Panc1 (cell line): ENCODE data around the gene ACTR8. TPM values are rescaled to one million over a fixed set of nuclear protein-coding genes. Genes with fewer than 3 reads are reported as not detected.
A peak's percentile ranks its signal among the peaks of the same experiment; 100 is the strongest.

Experiments used
- ATAC-seq: fragments of 200-7000 bp; cut with Tn5 transposase; 2 replicates; pipeline ENCODE4 v1.9.1; 2020; ENCODE audit warnings: mild to moderate bottlenecking, moderate library complexity
- BruUV-seq: library from RNA; stranded (reverse); fragments of 400-500 nt; replicated peaks from 2 replicates; lab custom pipeline; 2021; lab: Mats Ljungman, UMichigan
- CTCF ChIA-PET: fragments of 300-600 bp; sonication (Branson Sonifier 250); formaldehyde crosslinking; loops from one replicate; lab custom pipeline; 2022; ENCODE audit warnings: antibody characterized with exemption; lab: Charles Lee
- POLR2A ChIA-PET: fragments of 300-600 bp; sonication (Branson Sonifier 250); formaldehyde crosslinking; loops from one replicate; lab custom pipeline; 2022; ENCODE audit warnings: antibody characterized with exemption; lab: Charles Lee
- DNase-seq: peaks from one replicate; pipeline ENCODE4 v3.0.0-alpha.2; 2010; ENCODE audit warnings: low read depth, low spot score
- H3K27ac ChIP-seq: 2 replicates; pipeline ENCODE4 v1.5.1; 2011; ENCODE audit warnings: mild to moderate bottlenecking, low read length, inconsistent platforms
- H3K27me3 ChIP-seq: fragments of 200-500 bp; sonication (Bioruptor generic); 2 replicates; pipeline ENCODE4 v1.6.0; 2014; ENCODE audit warnings: low read length, inconsistent platforms; ENCODE audit not compliant: control insufficient read depth, insufficient read depth
- H3K36me3 ChIP-seq: fragments of 200-500 bp; sonication (Bioruptor generic); 2 replicates; pipeline ENCODE4 v1.5.1; 2014; ENCODE audit warnings: inconsistent platforms, mild to moderate bottlenecking, low read length, moderate library complexity; ENCODE audit not compliant: control insufficient read depth, insufficient read depth
- H3K4me1 ChIP-seq: 2 replicates; pipeline ENCODE4 v1.5.1; 2011; ENCODE audit warnings: inconsistent platforms, mild to moderate bottlenecking, low read length, moderate library complexity; ENCODE audit not compliant: control insufficient read depth, insufficient read depth
- H3K4me3 ChIP-seq, 2 experiments: 2 replicates each; pipeline ENCODE4 v1.5.1; 2011 to 2012; ENCODE audit warnings: low read depth in 2 of 2, low read length in 2 of 2, mild to moderate bottlenecking in 2 of 2, inconsistent platforms in 1 of 2, moderate library complexity in 1 of 2
- H3K9me3 ChIP-seq: fragments of 200-500 bp; sonication (Bioruptor generic); 2 replicates; pipeline ENCODE4 v1.5.1; 2014; ENCODE audit warnings: low read depth, mild to moderate bottlenecking, inconsistent platforms, low read length, moderate library complexity; ENCODE audit not compliant: control insufficient read depth, insufficient read depth
- CTCF ChIP-seq: fragments of 450-650 bp; IDR thresholded peaks from 2 replicates; pipeline ENCODE4 v1.5.1; 2017; ENCODE audit warnings: mild to moderate bottlenecking
- POLR2AphosphoS5 ChIP-seq: IDR thresholded peaks from 2 replicates; pipeline ENCODE4 v1.6.1; 2012; ENCODE audit warnings: mild to moderate bottlenecking, low read depth, low read length, moderate library complexity
- REST ChIP-seq, 2 experiments: IDR thresholded peaks; 2 replicates each; pipeline ENCODE4 v1.6.1; 2011 to 2012; ENCODE audit warnings: low read depth in 2 of 2, control low read depth in 1 of 2, low read length in 1 of 2, mild to moderate bottlenecking in 1 of 2, moderate library complexity in 1 of 2; ENCODE audit not compliant: insufficient read depth in 1 of 2
- SIN3A ChIP-seq: IDR thresholded peaks from 2 replicates; pipeline ENCODE4 v1.6.1; 2012; ENCODE audit warnings: low read depth, mild to moderate bottlenecking, low read length, moderate library complexity, borderline replicate concordance; ENCODE audit not compliant: insufficient read depth
- TCF7L2 ChIP-seq: IDR thresholded peaks from 2 replicates; pipeline ENCODE4 v1.6.1; 2011; ENCODE audit warnings: mild to moderate bottlenecking, low read depth, low read length, inconsistent platforms
- in situ Hi-C: cut with HindIII; loops from 2 replicates; pipeline ENCODE4 v1.10.0; 2016; ENCODE audit warnings: low sequenced_read_pairs, low pct_unique_long_range_greater_than_20kb
- intact Hi-C: fragments of 100-400 bp; cut with micrococcal nuclease; formaldehyde crosslinking; loops from one replicate; pipeline ENCODE4 v1.10.0; 2022; ENCODE audit not compliant: unreplicated experiment
- total RNA-seq: library from RNA; stranded (reverse); gene quantifications from one replicate; pipeline ENCODE4 v1.2.1, GENCODE V29; 2021; ENCODE audit not compliant: unreplicated experiment

The ACTR8 gene
- total RNA-seq, 1 experiment from 2014 or later = 26.2 TPM

- ATAC-seq (no peak), DNase-seq (no peak)
- intact Hi-C loops (no loop called here), in situ Hi-C loops (no loop called here)
- TSS peak; percentile 95 for BruUV-seq
- Histone ChIP-seq H3K4me3 (peak overlapping the region; percentile 86 to 90), H3K9me3 (no peaks in the 10 kb centered on the region), H3K4me1 (peaks cover 10% of the 10 kb centered on the region), H3K27ac (peak overlapping the region; percentile 91), H3K36me3 (peaks cover 5% of the 10 kb centered on the region), H3K27me3 (peaks cover 3% of the 10 kb centered on the region)
- no peak for TF ChIP-seq POLR2AphosphoS5
- no peak for TF ChIP-seq TCF7L2
- no peak for TF ChIP-seq REST (IDR thresholded peaks at IDR 0.05; ENCODE audit: insufficient read depth in 1 of 2, low read depth in 2 of 2, low read length in 1 of 2)
- no peak for TF ChIP-seq CTCF
- ChIA-PET POLR2A (no interaction called here), CTCF (no interaction called here)
Measured at GRCh38 chr3:53892286-53892637, 10.3 kb upstream of the ACTR8 start.

- Histone ChIP-seq H3K27ac (peak within 1 kb of the TSS; percentile 91), H3K36me3 (peaks cover 5% of the 10 kb centered on the region), H3K4me1 (peaks cover 10% of the 10 kb centered on the region), H3K27me3 (no peaks in the 10 kb centered on the region; the same call in 1 of the 2 replicates), H3K9me3 (no peaks in the 10 kb centered on the region), H3K4me3 (peak within 1 kb of the TSS; percentile 86 to 90)
- ChIA-PET POLR2A (no interaction called here), CTCF (no interaction called here)
- DNase-seq (peak; percentile 88), ATAC-seq (peak; percentile 99)
- BruUV-seq = no TSS peak
- TF ChIP-seq CTCF (no peak), REST (IDR thresholded peaks at IDR 0.05; ENCODE audit: insufficient read depth in 1 of 2, low read depth in 2 of 2, low read length in 1 of 2) (no peak), POLR2AphosphoS5 (peak; percentile 73), TCF7L2 (no peak), SIN3A (peak; percentile 79; the same call in 1 of the 2 replicates)
- intact Hi-C loops = no loop called here
- in situ Hi-C loops = no loop called here
Measured at GRCh38 chr3:53891497-53892285, 9.7 kb upstream of the ACTR8 start, which contains the start of gene SELENOK. Gene SELENOK (minus strand): TSS chr3:53891859.
